HG03565 (cell line): ENCODE measurements around the gene KPNA6.

Experiments
- ATAC-seq: cut with Tn5 transposase; IDR thresholded peaks from one replicate; pipeline ENCODE4 v1.9.1; 2021; ENCODE audit warnings: mild to moderate bottlenecking, moderate library complexity; ENCODE audit not compliant: unreplicated experiment

Gene KPNA6

DNA sequence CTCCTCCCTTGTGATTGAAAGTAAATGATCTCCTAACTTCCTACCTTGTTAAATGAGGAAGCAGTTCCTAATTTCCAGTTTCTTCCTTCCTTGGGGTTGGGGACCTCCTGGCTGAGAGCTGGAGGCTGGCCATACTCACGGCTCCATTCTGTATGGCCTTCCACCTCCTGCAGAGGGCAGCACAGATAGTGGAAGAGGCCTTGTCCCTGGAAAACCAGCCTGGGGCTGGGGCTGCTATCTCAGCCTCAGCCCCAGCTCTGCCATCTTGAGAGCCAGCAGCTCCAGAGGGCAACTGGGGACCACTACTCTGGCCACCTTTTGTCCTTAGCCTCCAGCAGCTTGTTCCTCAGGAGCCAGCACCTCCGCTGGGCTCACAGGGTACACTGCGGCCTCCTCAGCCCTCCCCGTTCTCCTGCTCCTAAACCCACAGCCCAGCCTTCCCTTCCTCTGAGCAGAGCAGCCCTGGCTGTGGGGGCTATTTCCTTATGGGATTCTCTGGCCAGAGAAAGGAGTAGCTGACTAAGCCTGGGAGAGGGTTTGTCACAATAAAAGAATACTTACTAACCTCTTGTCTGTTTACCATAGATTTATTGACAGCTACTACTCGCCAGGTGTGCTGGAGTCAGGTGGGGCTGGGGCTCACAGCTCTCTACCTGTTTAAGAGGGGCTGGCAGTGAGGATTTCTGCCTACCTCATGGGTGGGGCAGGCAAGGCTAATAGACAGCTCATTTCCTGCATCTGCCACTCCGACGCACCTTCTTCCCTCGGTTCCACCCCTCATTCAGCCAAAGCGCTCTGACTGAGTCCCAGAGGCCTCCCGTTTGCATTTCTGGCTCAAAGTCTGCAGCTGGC is 108.0 kb downstream of the KPNA6 start:
- ATAC-seq = no peak

DNA sequence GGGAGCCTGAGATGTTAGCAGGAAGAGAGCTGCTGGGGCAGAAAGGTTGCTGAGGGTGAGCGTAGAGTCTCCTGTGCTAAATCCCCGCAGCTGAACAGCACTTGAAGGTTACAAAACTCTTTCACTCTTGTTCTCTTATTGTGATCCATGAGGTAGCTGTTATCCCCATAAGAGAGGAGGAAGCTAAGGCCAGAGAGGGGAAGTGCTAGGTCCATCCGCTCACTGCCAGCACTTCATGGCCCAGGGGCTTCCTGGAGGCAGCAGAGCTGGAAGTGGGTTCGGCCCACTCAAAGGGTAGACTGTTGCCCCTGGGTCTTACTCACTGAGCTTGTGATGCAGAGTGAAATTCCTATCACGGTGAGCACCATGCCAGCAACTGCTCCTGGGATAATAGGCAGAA is 108.7 kb downstream of the KPNA6 start:
- ATAC-seq = no peak

DNA sequence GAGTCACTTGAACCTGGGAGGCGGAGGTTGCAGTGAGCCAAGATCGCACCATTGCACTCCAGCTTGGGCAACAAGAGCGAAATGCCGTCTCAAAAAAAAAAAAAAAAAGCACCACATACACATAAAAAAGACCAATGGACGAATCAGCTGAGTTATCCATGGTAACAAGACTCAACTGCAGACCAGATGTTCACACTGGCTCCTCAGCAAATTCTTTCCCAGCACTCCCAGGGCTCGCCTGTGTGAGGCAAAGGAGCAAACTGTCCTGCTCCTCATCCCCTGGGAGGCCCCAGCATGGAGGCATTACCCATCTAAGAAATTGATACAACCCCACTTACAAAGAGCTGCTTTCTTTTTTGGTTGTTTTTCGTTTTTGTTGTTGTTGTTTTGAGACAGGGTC is 111.2 kb downstream of the KPNA6 start:
- no peak for ATAC-seq

DNA sequence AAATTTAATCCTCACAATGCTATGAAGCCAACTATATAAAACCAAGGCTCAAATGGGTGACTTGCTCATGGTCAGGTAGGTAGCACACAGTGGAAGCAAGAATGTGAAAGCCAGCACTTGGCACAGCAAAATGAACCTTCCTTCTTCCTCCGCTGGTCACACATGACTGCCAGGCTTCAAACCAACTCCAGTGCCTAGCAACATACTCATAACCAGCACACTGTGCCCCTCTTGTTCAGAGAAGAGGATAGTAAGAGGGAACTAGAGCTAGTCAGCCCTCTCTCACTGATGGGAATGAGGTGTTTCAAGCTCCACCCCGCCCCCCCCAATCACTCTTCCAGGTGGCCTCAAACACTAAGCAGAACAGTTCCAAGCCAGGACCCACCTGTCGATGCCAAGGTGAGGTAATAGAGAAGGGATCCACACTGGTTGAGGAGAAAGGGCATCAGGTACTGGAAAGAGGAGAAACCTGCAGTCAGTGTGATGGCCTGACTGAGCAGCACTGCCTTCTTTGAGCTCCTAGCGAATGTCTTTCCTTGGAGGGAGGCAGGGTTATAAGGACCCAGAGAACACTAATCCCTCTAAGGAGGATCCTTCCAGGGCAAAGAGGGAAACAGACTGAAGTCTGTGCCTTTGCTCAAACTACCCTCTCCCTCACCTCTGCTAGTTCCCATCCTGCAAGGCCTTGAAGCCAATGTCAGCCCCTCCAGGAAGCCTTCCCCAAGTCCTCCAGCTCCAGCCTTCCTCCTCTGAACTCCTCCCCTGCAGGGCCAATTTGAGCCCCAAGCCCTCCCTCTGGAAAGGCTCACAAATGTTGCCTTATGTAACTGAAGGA is 113.1 kb downstream of the KPNA6 start:
- no peak for ATAC-seq

DNA sequence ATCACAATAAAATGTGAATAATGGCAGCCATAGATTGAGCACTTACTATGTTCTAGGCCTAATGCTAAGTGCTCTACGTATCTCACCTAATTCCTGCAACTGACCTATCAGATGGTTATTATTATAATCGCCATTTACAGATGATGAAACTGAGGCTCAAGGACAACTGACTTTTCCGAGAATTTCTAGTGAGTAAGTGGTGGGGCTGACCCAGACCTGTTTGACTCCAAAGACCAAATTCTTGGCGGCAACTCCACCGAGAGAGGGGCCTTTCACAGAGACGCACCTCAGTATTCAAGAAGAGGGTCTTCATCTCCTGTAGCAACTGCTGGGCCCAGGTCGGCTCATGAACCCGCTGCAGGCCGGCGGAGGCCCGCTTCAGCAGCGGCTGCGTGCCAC is 113.7 kb downstream of the KPNA6 start:
- no peak for ATAC-seq

DNA sequence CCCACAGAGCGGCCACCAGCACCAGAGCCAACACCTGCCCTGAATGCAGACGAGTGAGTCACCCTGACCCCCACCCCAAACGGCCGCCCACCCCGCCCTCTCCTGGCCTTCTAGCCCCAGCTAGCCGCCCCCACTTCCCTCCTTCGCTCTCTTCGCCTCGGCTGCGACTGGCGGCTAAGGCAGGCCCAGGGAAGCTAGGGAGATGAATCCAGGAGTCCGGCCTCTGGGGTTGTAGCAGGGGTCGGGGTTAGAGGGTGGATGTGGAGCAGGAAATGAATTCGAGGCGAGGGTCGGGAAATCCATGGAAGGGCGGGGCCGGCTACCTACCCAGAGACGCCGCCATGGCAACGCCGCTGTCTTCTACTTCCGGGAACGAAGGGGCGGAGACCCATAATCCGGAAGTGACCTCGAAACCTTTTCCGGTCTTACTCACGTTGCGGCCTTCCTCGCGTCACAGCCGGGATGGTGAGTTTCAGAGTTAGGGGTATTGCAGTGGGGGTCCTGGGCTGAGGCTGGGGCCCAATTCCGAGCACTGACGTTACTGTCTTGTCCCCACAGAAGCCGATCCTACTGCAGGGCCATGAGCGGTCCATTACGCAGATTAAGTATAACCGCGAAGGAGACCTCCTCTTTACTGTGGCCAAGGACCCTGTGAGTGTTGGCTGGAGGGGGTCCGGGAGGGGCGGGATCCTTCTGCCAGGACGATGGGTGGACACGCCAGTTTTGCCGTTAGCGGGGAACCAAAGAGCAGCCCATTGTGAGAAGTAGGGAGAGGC is 114.3 kb downstream of the KPNA6 start, which contains the start of the genes EIF3I and TMEM234:
Gene EIF3I (plus strand): TSS at position 428 of the 776 bp plus-strand sequence. CDS start 35 bp downstream, at position 463.
Gene TMEM234 (minus strand): TSS at position 374 of the 776 bp plus-strand sequence. CDS start 31 bp downstream, at position 343.
- ATAC-seq = peak; percentile 90

DNA sequence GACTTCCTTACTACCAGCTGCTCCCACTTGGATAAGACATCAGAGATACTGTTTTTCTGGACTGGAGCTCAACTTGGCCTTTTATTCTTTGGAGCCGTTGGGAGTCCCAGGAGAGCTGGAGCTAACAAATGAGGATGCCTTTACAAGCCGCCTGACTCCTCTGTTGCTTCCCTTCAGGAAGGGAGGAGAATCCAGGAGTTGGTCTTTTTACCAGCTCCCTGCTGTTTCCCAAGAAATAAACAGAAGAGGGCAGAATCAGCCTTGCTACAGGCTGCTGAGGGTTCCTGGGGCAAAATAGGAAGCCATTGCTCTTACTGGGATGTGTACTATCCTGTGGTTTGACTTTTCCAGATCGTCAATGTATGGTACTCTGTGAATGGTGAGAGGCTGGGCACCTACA is 115.8 kb downstream of the KPNA6 start:
- no peak for ATAC-seq

DNA sequence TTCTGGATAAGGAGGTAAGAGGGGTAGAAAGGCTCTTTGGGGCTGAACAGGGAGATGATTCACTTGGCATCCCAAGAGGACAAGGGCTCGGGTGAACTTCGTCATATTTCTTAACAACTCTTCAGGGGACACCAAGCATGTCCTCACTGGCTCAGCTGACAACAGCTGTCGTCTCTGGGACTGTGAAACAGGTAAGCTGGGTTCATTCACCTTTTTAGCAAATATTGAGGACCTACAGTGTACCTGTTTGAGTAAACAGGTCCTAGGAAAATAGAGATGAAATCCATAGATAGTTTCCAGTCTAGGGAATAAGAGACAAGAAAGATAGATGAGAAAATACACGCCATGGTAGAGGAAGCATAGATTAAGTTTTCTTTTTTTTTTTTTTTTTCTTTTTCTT is 116.4 kb downstream of the KPNA6 start:
- ATAC-seq = no peak
